ENCODE results near the gene TUFM.

DNA sequence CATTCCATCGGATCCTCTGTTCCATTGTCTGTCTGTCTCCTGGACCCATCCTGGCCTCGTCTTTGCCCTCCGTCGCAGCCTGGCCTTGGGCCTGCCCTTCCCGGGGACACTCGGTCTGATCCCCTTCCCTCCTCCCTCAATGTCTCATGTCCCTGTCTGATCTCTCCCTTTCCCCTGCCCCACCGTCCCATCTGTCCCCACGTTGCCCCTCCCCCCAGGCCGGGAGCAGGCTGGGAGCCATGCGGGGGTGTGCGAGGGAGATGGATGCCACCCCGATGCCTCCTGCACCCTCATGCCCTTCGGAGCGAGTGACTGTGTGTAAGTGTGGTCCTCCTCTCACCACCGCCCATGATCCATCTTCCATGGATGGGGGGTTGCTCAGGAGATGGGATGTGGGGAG is 26.8 kb upstream of the TUFM start:
- TF ChIP-seq, protein P1, sequence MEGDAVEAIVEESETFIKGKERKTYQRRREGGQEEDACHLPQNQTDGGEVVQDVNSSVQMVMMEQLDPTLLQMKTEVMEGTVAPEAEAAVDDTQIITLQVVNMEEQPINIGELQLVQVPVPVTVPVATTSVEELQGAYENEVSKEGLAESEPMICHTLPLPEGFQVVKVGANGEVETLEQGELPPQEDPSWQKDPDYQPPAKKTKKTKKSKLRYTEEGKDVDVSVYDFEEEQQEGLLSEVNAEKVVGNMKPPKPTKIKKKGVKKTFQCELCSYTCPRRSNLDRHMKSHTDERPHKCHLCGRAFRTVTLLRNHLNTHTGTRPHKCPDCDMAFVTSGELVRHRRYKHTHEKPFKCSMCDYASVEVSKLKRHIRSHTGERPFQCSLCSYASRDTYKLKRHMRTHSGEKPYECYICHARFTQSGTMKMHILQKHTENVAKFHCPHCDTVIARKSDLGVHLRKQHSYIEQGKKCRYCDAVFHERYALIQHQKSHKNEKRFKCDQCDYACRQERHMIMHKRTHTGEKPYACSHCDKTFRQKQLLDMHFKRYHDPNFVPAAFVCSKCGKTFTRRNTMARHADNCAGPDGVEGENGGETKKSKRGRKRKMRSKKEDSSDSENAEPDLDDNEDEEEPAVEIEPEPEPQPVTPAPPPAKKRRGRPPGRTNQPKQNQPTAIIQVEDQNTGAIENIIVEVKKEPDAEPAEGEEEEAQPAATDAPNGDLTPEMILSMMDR (IDR thresholded peaks at IDR 0.05) = no peak
- no peak for TF ChIP-seq POLR2A (IDR thresholded peaks at IDR 0.05)
- no peak for TF ChIP-seq EP300 (IDR thresholded peaks at IDR 0.05)

Measured in ovary (tissue), 3 donors.